GM21737 (cell line): ENCODE results near the gene AKR1A1.
"Not testable (repeated sequence)": the region's sequence is repeated elsewhere in the genome, so short reads cannot be mapped to it uniquely, and the experiment has no call there.

ENCODE experiments used
- ATAC-seq: cut with Tn5 transposase; IDR thresholded peaks from one replicate; pipeline ENCODE4 v1.9.1; 2021; ENCODE audit warnings: mild to moderate bottlenecking, moderate library complexity; ENCODE audit not compliant: unreplicated experiment

Gene AKR1A1

GRCh38 chr1:45523516-45523915, 27.1 kb upstream of the AKR1A1 start:
- not testable (repeated sequence) for ATAC-seq

DNA sequence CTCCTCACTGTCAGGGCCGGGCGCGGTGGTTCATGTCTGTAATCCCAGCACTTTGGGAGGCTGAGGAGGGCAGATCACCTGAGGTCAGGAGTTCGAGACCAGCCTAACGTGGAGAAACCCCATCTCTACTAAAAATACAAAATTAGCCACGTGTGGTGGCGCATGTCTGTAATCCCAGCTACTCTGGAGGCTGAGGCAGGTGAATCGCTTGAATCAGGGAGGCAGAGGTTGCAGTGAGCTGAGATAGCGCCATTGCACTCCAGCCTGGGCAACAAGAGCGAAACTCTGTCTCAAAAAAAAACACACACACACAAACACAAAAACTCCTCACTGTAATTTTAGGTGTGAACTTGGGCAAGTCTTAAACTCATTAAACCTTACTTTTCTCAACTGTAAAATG, 26.7 kb upstream of the AKR1A1 start:
- not testable (repeated sequence) for ATAC-seq

DNA sequence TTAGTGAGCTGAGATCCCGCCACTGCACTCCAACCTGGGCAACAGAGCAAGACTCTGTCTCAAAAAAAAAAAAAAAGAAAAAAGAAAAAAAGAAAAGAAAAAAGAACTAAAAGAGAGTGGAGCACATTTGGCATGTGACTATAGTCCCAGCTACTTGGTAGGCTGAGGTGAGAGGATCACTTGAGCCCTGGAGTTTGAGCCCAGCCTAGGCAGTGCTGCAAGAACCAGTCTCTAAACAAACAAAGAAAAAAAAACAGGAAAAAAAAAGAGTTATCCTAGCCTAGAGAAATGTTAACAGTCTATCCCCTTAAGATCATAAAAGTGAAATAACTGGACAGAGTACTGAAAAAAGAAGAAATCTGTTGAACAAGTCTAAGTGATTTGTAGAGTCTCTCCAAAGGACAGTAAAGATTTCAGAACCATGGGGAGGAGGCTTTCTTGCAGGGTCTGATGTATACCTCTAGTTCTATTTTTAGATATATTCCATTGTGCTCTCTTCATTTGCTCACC, 24.4 kb upstream of the AKR1A1 start:
- no peak for ATAC-seq

- ATAC-seq, result no peak
Measured at GRCh38 chr1:45530632-45531135, 19.9 kb upstream of the AKR1A1 start.

GRCh38 chr1:45531873-45532272, 18.8 kb upstream of the AKR1A1 start:
- ATAC-seq, result no peak

DNA sequence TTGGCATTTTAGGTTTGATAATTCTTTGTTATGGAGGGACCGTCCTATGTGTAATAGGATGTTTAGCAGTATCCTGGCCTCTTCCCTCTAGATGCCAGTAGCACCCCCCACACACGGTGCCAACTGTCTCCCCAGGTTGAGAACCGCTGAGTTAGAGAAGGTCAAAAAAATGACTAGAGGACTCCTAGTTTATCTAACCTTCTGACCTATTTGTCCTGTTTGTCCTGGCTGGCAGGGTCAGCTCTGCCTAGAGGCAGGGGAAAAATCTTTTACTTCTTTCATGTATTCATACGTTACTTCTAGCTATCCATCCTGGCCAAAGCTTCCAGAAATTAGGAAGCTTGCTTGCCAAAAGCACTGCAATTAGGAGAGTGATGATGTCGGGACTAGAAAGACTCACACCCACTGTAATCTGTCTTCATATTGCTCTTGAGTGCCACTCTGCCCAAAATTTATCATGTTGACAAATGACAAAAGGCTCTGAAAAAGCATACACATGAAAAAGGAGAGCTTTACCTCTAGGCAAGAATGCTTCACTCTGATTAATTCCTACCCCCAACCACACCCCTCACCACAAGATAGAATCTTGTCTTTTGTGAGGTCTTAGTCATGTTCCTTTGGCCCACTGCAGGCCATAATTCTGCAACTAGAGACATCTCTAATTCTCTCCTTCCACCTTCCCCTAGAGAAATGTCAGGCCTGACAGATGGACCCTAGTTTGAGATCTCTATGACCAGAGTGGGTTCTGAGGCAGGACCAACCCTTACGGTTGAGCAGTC, 14.4 kb upstream of the AKR1A1 start:
- no peak for ATAC-seq

DNA sequence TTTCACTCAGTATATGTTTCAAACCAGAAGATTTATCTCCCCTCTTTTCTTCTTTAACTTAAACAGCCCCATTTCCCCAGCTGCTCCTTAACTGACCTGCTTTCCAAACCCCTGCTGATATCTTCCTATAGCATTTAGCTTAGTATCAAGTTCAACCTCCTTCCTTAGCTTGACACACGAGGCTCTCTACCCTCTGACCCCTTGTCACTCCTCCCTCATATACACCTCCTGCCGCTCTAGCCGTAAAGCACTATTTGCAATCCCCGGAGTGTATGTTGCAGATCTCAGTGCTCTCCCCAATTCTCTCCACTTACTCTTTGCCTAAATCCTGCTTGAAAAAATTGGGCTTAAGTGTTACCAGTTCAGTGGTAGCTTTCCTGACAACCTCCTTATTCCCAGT, 13.7 kb upstream of the AKR1A1 start:
- ATAC-seq, result no peak

DNA sequence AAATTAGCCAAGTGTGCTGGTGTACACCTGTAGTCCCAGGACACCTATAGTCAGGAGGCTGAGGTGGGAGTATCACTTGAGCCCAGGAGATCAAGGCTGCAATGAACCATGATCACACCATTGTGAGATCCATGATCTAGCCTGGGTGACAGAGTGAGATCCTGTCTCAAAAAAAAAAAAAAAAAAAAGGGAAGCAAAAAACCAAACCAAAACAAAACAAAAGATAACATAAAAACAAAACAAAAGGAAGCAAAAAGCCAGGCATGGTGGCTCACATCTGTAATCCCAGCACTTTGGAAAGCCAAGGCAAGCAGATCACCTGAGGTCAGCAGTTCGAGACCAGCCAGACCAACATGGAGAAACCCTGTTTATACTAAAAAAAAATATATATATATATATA, 9.4 kb upstream of the AKR1A1 start:
- no peak for ATAC-seq

- no peak for ATAC-seq
Measured at GRCh38 chr1:45542591-45542990, 8.0 kb upstream of the AKR1A1 start.

DNA sequence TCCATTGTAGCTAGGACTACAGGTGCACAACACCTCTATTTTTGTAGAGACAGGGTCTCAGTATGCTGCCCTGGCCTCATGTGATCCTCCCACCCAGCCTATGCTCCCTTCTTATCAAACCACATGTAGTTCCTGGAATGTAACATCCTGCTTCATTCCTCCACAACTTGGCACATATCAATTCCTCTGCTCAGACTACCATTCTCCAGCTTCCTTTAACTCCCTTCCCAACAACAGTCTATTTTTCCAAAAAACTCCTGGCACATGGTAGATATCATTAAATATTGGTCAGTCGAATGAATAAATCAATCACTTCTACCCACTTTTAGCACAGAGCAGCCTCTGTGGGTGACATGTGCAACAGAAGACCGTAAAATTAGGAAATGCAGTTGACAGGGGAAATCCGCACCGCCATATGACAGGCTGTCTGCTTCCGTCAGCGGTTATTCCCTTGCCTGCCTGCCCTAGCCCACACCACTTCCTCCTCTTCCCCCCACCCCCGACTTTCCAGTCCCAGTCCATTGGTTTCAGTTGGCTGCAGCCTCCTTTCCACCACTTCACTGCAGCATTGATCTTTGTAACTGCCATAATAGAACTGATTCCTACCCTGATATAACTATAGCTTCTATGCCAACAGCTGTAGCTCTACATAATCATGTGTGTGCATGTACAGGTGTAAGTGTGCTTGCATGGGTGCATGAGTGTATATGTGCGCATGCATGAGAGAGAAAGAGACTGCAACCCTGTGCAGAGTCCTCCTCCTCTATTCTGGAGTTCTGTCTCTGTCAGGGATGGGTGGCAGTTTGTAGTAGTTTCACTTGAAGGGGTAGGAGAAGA, 6.8 kb upstream of the AKR1A1 start:
- ATAC-seq, result no peak

- no peak for ATAC-seq
Measured at GRCh38 chr1:45544530-45544929, 6.1 kb upstream of the AKR1A1 start.

DNA sequence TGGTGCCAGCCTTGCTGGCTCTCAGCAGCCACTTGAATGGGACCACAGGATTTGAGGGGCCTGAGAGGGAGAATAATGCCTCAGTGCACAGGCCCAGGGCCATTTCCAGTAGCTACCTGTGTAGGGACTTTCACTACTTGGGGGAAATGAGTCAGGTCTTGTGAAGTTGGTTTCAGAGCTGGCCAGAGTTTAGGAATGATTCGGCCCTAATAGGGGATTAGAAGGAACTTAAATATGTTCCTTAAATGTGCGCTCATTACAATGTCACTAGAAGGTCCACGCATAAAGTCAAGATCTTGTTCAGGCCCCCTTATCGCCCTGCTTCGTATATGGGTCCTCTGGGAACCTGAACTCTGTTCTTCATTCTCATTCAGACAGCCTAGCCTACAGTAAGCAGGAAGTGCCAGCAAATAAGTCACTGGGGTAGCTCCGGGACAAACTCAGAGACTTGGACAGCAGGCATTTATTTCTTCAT, 5.6 kb upstream of the AKR1A1 start:
- ATAC-seq, result peak; percentile 52

- ATAC-seq, result no peak
Measured at GRCh38 chr1:45545553-45546310, 4.9 kb upstream of the AKR1A1 start.

DNA sequence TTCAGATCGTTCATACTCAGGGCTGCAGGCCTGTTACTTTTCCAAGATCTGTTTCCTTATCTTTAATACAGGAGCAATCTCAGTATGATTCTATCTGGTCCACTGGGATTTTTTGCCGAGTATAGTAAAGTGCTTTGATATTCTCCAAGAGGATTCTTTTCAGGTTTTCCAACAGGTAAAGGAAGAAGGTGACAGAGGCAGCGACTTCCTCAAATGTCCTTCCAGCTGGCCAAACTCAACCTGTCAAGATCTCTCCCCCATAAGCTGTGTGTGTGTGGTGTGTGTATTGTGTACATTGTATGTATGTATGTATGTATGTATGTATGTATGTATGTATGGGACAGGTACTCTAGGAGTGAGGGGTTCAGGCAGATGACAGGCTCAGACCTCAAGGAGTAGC, 1.1 kb downstream of the AKR1A1 start:
- no peak for ATAC-seq

GRCh38 chr1:45552331-45552730, 1.7 kb downstream of the AKR1A1 start:
- ATAC-seq, result no peak

GRCh38 chr1:45554198-45554597, 3.6 kb downstream of the AKR1A1 start:
- ATAC-seq, result no peak

DNA sequence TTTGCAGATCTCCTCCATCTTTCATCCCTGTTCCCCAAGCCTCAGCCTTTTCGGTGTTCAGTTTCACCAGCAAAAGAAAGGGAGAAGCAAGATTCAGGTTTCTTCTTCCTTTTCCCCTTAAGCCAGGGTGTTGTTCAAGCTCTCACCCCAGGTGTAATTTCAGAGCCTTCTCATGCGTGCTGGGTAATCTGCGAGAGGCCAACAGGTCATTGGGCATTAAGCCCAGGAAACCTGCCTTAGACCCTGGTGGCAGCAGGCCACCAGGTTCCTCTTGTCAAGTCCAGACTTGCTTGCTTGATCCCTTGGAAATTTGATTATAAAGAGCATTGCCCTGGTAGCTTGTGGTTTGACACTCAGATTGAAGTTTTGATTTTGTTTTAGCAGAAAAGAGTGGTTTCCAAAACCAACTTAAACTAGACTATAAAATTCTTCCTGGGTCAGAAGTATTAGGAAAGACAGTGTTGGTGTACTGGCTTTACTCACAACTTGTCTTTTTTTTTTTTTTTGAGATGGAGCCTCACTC, 6.9 kb downstream of the AKR1A1 start:
- no peak for ATAC-seq

- no peak for ATAC-seq
Measured at GRCh38 chr1:45563843-45564242, 13.2 kb downstream of the AKR1A1 start.

- no peak for ATAC-seq
Measured at GRCh38 chr1:45566722-45567121, 16.1 kb downstream of the AKR1A1 start.

GRCh38 chr1:45567911-45568310, 17.3 kb downstream of the AKR1A1 start:
- no peak for ATAC-seq

DNA sequence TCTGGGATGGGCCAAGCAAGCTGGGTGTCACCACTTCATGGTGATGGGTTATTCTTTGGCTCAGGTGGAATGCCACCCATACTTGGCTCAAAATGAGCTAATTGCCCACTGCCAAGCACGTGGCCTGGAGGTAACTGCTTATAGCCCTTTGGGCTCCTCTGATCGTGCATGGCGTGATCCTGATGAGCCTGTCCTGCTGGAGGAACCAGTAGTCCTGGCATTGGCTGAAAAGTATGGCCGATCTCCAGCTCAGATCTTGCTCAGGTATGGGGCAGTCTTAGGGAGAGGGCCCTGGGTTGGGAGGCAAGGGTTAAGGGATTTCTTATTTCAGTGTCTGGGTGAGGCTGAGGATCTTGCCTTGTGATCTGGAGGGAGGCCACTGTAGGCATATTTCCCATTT, 17.8 kb downstream of the AKR1A1 start:
- no peak for ATAC-seq
